PFSK-1 (cell line): ENCODE results near the gene MKNK2.

Source experiments
- FOXP2 ChIP-seq: optimal IDR thresholded peaks from 2 replicates; pipeline ENCODE3; 2011; ENCODE audit warnings: borderline replicate concordance, control low read depth, inconsistent platforms; ENCODE audit not compliant: insufficient read depth; ENCODE audit errors: extremely low read length, extremely low read depth
- POLR2AphosphoS5 ChIP-seq: IDR thresholded peaks from 2 replicates; pipeline ENCODE4 v1.6.1; 2012; ENCODE audit warnings: low read depth, mild to moderate bottlenecking, control low read depth, low read length, moderate library complexity
- REST ChIP-seq, 2 experiments: IDR thresholded peaks; 2 replicates each; pipeline versions ENCODE4 v1.6.1 to v1.8.0; 2011 to 2012; ENCODE audit warnings: low read depth in 2 of 2, low read length in 2 of 2, control low read depth in 1 of 2, inconsistent platforms in 1 of 2, mild to moderate bottlenecking in 1 of 2, moderate library complexity in 1 of 2; ENCODE audit not compliant: insufficient read depth in 1 of 2
- SIN3A ChIP-seq: IDR thresholded peaks from 2 replicates; pipeline ENCODE4 v1.6.1; 2012; ENCODE audit warnings: mild to moderate bottlenecking, low read length, moderate library complexity, borderline replicate concordance; ENCODE audit not compliant: insufficient read depth
- TAF1 ChIP-seq: IDR thresholded peaks from 2 replicates; pipeline ENCODE4 v1.6.1; 2012; ENCODE audit warnings: low read length, control low read depth, borderline replicate concordance; ENCODE audit not compliant: insufficient read depth

Gene MKNK2

GRCh38 chr19:2013683-2013961 is 37.4 kb downstream of the MKNK2 start:
- TF ChIP-seq REST (IDR thresholded peaks at IDR 0.05; ENCODE audit: insufficient read depth in 1 of 2, low read depth in 2 of 2, low read length in 2 of 2) (no peak), POLR2AphosphoS5 (no peak), FOXP2 (no peak), TAF1 (no peak), SIN3A (no peak)

- TF ChIP-seq FOXP2 (no peak), REST (IDR thresholded peaks at IDR 0.05; ENCODE audit: insufficient read depth in 1 of 2, low read depth in 2 of 2, low read length in 2 of 2) (no peak), POLR2AphosphoS5 (no peak; the same call in 1 of the 2 replicates), SIN3A (no peak)
Observed at GRCh38 chr19:2012941-2013682, 37.9 kb downstream of the MKNK2 start.

GRCh38 chr19:2011169-2011568 is 39.9 kb downstream of the MKNK2 start:
- no peak for TF ChIP-seq POLR2AphosphoS5
- TF ChIP-seq FOXP2, result no peak
- TF ChIP-seq TAF1, result no peak

GRCh38 chr19:2010135-2010668 is 40.8 kb downstream of the MKNK2 start:
- TF ChIP-seq POLR2AphosphoS5 (no peak), REST (IDR thresholded peaks at IDR 0.05; ENCODE audit: insufficient read depth in 1 of 2, low read depth in 2 of 2, low read length in 2 of 2) (no peak), TAF1 (no peak), FOXP2 (no peak)

- TF ChIP-seq SIN3A (no peak), REST (IDR thresholded peaks at IDR 0.05; ENCODE audit: insufficient read depth in 1 of 2, low read depth in 2 of 2, low read length in 2 of 2) (no peak), POLR2AphosphoS5 (no peak), TAF1 (no peak), FOXP2 (no peak)
Observed at GRCh38 chr19:2003874-2004273, 47.2 kb downstream of the MKNK2 start.
